Stomach (tissue), 9 donors: ENCODE data around the gene CHRNB1. TPM values are rescaled to one million over a fixed set of nuclear protein-coding genes. Genes with fewer than 3 reads are reported as not detected.
A peak's percentile ranks its signal among the peaks of the same experiment; 100 is the strongest.

Experiments
- DNase-seq, 2 donors: peaks; one replicate each; pipeline versions ENCODE4 v3.0.0 to v3.0.0-alpha.2; 2013 to 2019
- H3K27ac ChIP-seq, 5 donors: fragments of 200-600 bp in 4 of 5; sonication (generic) in 4 of 5; one replicate each; pipeline ENCODE4 v1.5.1; 2013 to 2019; ENCODE audit warnings: mild to moderate bottlenecking in 1 of 5, moderate library complexity in 1 of 5
- H3K27me3 ChIP-seq, 3 donors: fragments of 200-600 bp; sonication (generic); one replicate each; pipeline ENCODE4 v1.5.1; 2017 to 2019; ENCODE audit warnings: mixed run types in 1 of 3
- H3K36me3 ChIP-seq, 4 donors: fragments of 200-600 bp; sonication (generic); 1 replicate in 3 of 4; 2 replicates in 1 of 4; pipeline ENCODE4 v1.5.1; 2016 to 2019
- H3K4me1 ChIP-seq, 4 donors: fragments of 200-600 bp; sonication (generic); one replicate each; pipeline ENCODE4 v1.5.1; 2016 to 2019
- H3K4me3 ChIP-seq, 4 donors: fragments of 200-600 bp; sonication (generic) in 3 of 4; one replicate each; pipeline ENCODE4 v1.5.1; 2016 to 2019; ENCODE audit warnings: mild to moderate bottlenecking in 1 of 4
- H3K9me3 ChIP-seq, 4 donors: fragments of 200-600 bp; sonication (generic); one replicate each; pipeline ENCODE4 v1.5.1; 2016 to 2019
- CTCF ChIP-seq, 7 experiments: fragments of 450-650 bp in 4 of 7; fragments of 200-600 bp in 3 of 7; sonication (generic) in 3 of 7; IDR thresholded peaks; one replicate each; pipeline ENCODE4 v1.5.1; 2016 to 2019; ENCODE audit warnings: antibody characterized with exemption in 7 of 7, control low read depth in 2 of 7, mild to moderate bottlenecking in 1 of 7
- EP300 ChIP-seq: sonication (generic); formaldehyde crosslinking; IDR thresholded peaks from one replicate; pipeline ENCODE4 v1.6.1; 2017; ENCODE audit warnings: antibody characterized with exemption
- POLR2A ChIP-seq, 4 donors: fragments of 450-650 bp; IDR thresholded peaks; one replicate each; pipeline ENCODE4 v1.6.1; 2016; ENCODE audit warnings: antibody characterized with exemption in 4 of 4, control low read depth in 2 of 4, mild to moderate bottlenecking in 1 of 4, moderate library complexity in 1 of 4
- POLR2AphosphoS5 ChIP-seq, 3 donors: sonication (generic); formaldehyde crosslinking; IDR thresholded peaks; one replicate each; pipeline ENCODE4 v1.6.1; 2016; ENCODE audit warnings: antibody characterized with exemption in 3 of 3
- WGBS, 5 donors: extraction: QIAGEN DNeasy Blood & Tissue Kit in 3 of 5; methylation state at CpG; one replicate each; pipeline versions ENCODE4 v1.1.5 to v1.1.7; 2013 to 2018; 5-methylcytosine and 5-hydroxymethylcytosine counted together
- intact Hi-C: fragments of 100-400 bp; cut with DNase I; formaldehyde crosslinking; loops from one replicate; pipeline ENCODE4 v1.15.1; 2023; ENCODE audit warnings: low total_unique reads
- polyA plus RNA-seq, 3 donors: library from polyadenylated mRNA; stranded (reverse); fragments of 200-250 nt; gene quantifications; one replicate each; pipeline ENCODE4 v1.2.3, GENCODE V29; 2013
- total RNA-seq, 5 donors: library from RNA; depleted of rRNA; stranded (reverse); fragments of >200 nt; gene quantifications; one replicate each; pipeline versions ENCODE4 v1.1.0 to v1.2.3, GENCODE V29; 2014 to 2016
- donor health status: healthy with polysubstance abuse.
- donor health status: Bipolar disorder and iron deficiency.
- donor health status: healthy.

The CHRNB1 gene
- total and polyA plus RNA-seq, 8 donors = 1.8 to 12.0 (median 7.8) TPM; not detected in 2

- WGBS, 5 donors = 4 to 13% (median 4%) methylated on average over 19 to 92 of the region's 92 CpGs
- DNase-seq = peak; percentile 90 to 95
- H3K4me1 ChIP-seq = peaks cover 34 to 68% (median 63%) of the 10 kb centered on the region in 4 donors
- intact Hi-C loops = loop anchor here (5.0 kb wide), 1 partner anchor 41 kb away; the partner anchor contains the start of gene ZBTB4
- H3K27me3 ChIP-seq = peaks cover 11 to 84% (median 40%) of the 10 kb centered on the region in 3 donors
- TF ChIP-seq POLR2AphosphoS5 (IDR thresholded peaks at IDR 0.05) (peak; percentile 41 to 72 (median 67)), CTCF (IDR thresholded peaks at IDR 0.05) (peak in 5 of 7 experiments; percentile 48 to 92 (median 84)), POLR2A (IDR thresholded peaks at IDR 0.05) (no peak)
- no peaks in the 10 kb centered on the region for H3K36me3 ChIP-seq
- H3K4me3 ChIP-seq = peak overlapping the region; percentile 47 to 62 (median 54)
- peak overlapping the region; percentile 79 to 90 (median 84) for H3K27ac ChIP-seq
- no peaks in the 10 kb centered on the region for H3K9me3 ChIP-seq
Observed at GRCh38 chr17:7436556-7437368, 8.1 kb upstream of the CHRNB1 start.

GRCh38 chr17:7437369-7437863, 7.4 kb upstream of the CHRNB1 start:
- Histone ChIP-seq H3K36me3 (no peaks in the 10 kb centered on the region), H3K4me3 (peak overlapping the region; percentile 47 to 62 (median 54)), H3K9me3 (no peaks in the 10 kb centered on the region), H3K4me1 (peaks cover 34 to 68% (median 63%) of the 10 kb centered on the region in 4 donors), H3K27ac (peak overlapping the region; percentile 79 to 90 (median 84)), H3K27me3 (peaks cover 11 to 88% (median 40%) of the 10 kb centered on the region in 3 donors)
- WGBS, 5 donors = 30 to 68% (median 36%) methylated on average over 11 to 31 of the region's 31 CpGs
- intact Hi-C loops = loop anchor here (5.0 kb wide), 1 partner anchor 40 kb away; the partner anchor contains the start of gene ZBTB4
- TF ChIP-seq POLR2AphosphoS5 (IDR thresholded peaks at IDR 0.05) = no peak
- no peak for TF ChIP-seq POLR2A (IDR thresholded peaks at IDR 0.05)
- no peak for TF ChIP-seq CTCF (IDR thresholded peaks at IDR 0.05)
- no peak for DNase-seq

- DNase-seq = peak; percentile 53 to 87
- H3K27me3 ChIP-seq = peaks cover 11 to 94% (median 40%) of the 10 kb centered on the region in 3 donors
- WGBS, 5 donors = 20 to 36% (median 23%) methylated on average over 24 to 48 of the region's 48 CpGs
- H3K4me3 ChIP-seq = peak overlapping the region; percentile 25 to 62 (median 46)
- no peaks in the 10 kb centered on the region for H3K36me3 ChIP-seq
- H3K27ac ChIP-seq = peak overlapping the region in 2 of 5 donors; percentile 24 to 29
- peaks cover 34 to 68% (median 63%) of the 10 kb centered on the region in 4 donors for H3K4me1 ChIP-seq
- intact Hi-C loops = loop anchor here (5.0 kb wide), 1 partner anchor 39 kb away; the partner anchor contains the start of gene ZBTB4
- H3K9me3 ChIP-seq = no peaks in the 10 kb centered on the region
- no peak for TF ChIP-seq POLR2AphosphoS5 (IDR thresholded peaks at IDR 0.05)
- no peak for TF ChIP-seq EP300
Observed at GRCh38 chr17:7437950-7438614, 6.8 kb upstream of the CHRNB1 start.

- Histone ChIP-seq H3K4me3 (peak overlapping the region; percentile 25 to 62 (median 46)), H3K9me3 (no peaks in the 10 kb centered on the region), H3K36me3 (no peaks in the 10 kb centered on the region), H3K27ac (peak overlapping the region in 1 of 5 donors; percentile 24), H3K4me1 (peaks cover 34 to 68% (median 63%) of the 10 kb centered on the region in 4 donors), H3K27me3 (peaks cover 11 to 94% (median 40%) of the 10 kb centered on the region in 3 donors)
- TF ChIP-seq EP300 (no peak), POLR2A (IDR thresholded peaks at IDR 0.05) (no peak), POLR2AphosphoS5 (IDR thresholded peaks at IDR 0.05) (no peak), CTCF (IDR thresholded peaks at IDR 0.05) (no peak)
- DNase-seq = no peak
- WGBS, 5 donors = 47 to 56% (median 54%) methylated on average over 11 of the region's 11 CpGs
- intact Hi-C loops = loop anchor here (5.0 kb wide), 1 partner anchor 38 kb away; the partner anchor contains the start of gene ZBTB4
Observed at GRCh38 chr17:7438656-7439460, 6.0 kb upstream of the CHRNB1 start.
